ENCODE measurements around the gene CCDC92B. TPM values are rescaled to one million over a fixed set of nuclear protein-coding genes. Genes with fewer than 3 reads are reported as not detected.
"Not testable (repeated sequence)": the region's sequence is repeated elsewhere in the genome, so short reads cannot be mapped to it uniquely, and the experiment has no call there.

The CCDC92B gene
- total RNA-seq (0.32 TPM), polyA plus RNA-seq (0.14 TPM)

- H3K4me3 ChIP-seq (ENCODE audit: low read depth, low read length): peak within 1 kb of the TSS; percentile 13
- WGBS: 2% methylated on average over 66 of the region's 76 CpGs
- no peak within 1 kb of the TSS for H3K27ac ChIP-seq (ENCODE audit: low read depth)
Measured at GRCh38 chr17:2749058-2749783, at the start of gene CCDC92B. Gene CCDC92B, minus strand, starts transcription at chr17:2749652. Its CDS starts 14,507 bp downstream, at chr17:2735145.

GRCh38 chr17:2798678-2799077 is 49.2 kb upstream of the CCDC92B start:
- 33% methylated on average over 11 of the region's 11 CpGs for WGBS

More at GRCh38 chr17:2749058-2749783, at the start of gene CCDC92B:
- no peak for DNase-seq (ENCODE audit: extremely low spot score)
- Histone ChIP-seq H3K4me1 (ENCODE audit: insufficient read depth) (no peaks in the 10 kb centered on the region), H3K36me3 (ENCODE audit: insufficient read depth) (no peaks in the 10 kb centered on the region)

GRCh38 chr17:2798188-2798587 is 48.7 kb upstream of the CCDC92B start:
- WGBS: 80% methylated on average over 11 of the region's 11 CpGs
- DNase-seq (ENCODE audit: extremely low spot score): no peak
- Histone ChIP-seq H3K36me3 (ENCODE audit: insufficient read depth) (no peaks in the 10 kb centered on the region), H3K4me1 (ENCODE audit: insufficient read depth) (no peaks in the 10 kb centered on the region), H3K27ac (ENCODE audit: low read depth) (no peak overlapping the region), H3K4me3 (ENCODE audit: low read depth, low read length) (no peak overlapping the region)

More at GRCh38 chr17:2798678-2799077, 49.2 kb upstream of the CCDC92B start:
- no peak for DNase-seq (ENCODE audit: extremely low spot score)
- Histone ChIP-seq H3K27ac (ENCODE audit: low read depth) (no peak overlapping the region), H3K36me3 (ENCODE audit: insufficient read depth) (no peaks in the 10 kb centered on the region), H3K4me3 (ENCODE audit: low read depth, low read length) (no peak overlapping the region), H3K4me1 (ENCODE audit: insufficient read depth) (no peaks in the 10 kb centered on the region)

- H3K27ac ChIP-seq (ENCODE audit: low read depth): no peak overlapping the region
- no peak overlapping the region for H3K4me3 ChIP-seq (ENCODE audit: low read depth, low read length)
- no peaks in the 10 kb centered on the region for H3K36me3 ChIP-seq (ENCODE audit: insufficient read depth)
- WGBS: 73% methylated on average over 11 of the region's 11 CpGs
- DNase-seq (ENCODE audit: extremely low spot score): no peak
- H3K4me1 ChIP-seq (ENCODE audit: insufficient read depth): no peaks in the 10 kb centered on the region
Measured at GRCh38 chr17:2797637-2798036, 48.2 kb upstream of the CCDC92B start.

- no peak for DNase-seq (ENCODE audit: extremely low spot score)
- Histone ChIP-seq H3K4me1 (ENCODE audit: insufficient read depth) (no peaks in the 10 kb centered on the region), H3K27ac (ENCODE audit: low read depth) (no peak overlapping the region), H3K4me3 (ENCODE audit: low read depth, low read length) (no peak overlapping the region), H3K36me3 (ENCODE audit: insufficient read depth) (no peaks in the 10 kb centered on the region)
- 69% methylated on average over 15 of the region's 15 CpGs for WGBS
Measured at GRCh38 chr17:2797226-2797625, 47.8 kb upstream of the CCDC92B start.

GRCh38 chr17:2796164-2797125 is 47.0 kb upstream of the CCDC92B start, which contains the start of gene RAP1GAP2:
Gene RAP1GAP2, plus strand, starts transcription at chr17:2796438. Its CDS starts 90 bp downstream, at chr17:2796528.
- H3K27ac ChIP-seq (ENCODE audit: low read depth): no peak within 1 kb of the TSS
- no peak within 1 kb of the TSS for H3K4me3 ChIP-seq (ENCODE audit: low read depth, low read length)
- no peaks in the 10 kb centered on the region for H3K36me3 ChIP-seq (ENCODE audit: insufficient read depth)
- 66% methylated on average over 39 of the region's 39 CpGs for WGBS
- no peak for DNase-seq (ENCODE audit: extremely low spot score)
- no peaks in the 10 kb centered on the region for H3K4me1 ChIP-seq (ENCODE audit: insufficient read depth)

- WGBS: 77% methylated on average over 28 of the region's 28 CpGs
- DNase-seq (ENCODE audit: extremely low spot score): no peak
- Histone ChIP-seq H3K36me3 (ENCODE audit: insufficient read depth) (no peaks in the 10 kb centered on the region), H3K27ac (ENCODE audit: low read depth) (no peak overlapping the region), H3K4me3 (ENCODE audit: low read depth, low read length) (no peak overlapping the region), H3K4me1 (ENCODE audit: insufficient read depth) (no peaks in the 10 kb centered on the region)
Measured at GRCh38 chr17:2795441-2796163, 46.1 kb upstream of the CCDC92B start.

GRCh38 chr17:2794111-2794803 is 44.8 kb upstream of the CCDC92B start:
- Histone ChIP-seq H3K27ac (ENCODE audit: low read depth) (no peak overlapping the region), H3K36me3 (ENCODE audit: insufficient read depth) (no peaks in the 10 kb centered on the region), H3K4me1 (ENCODE audit: insufficient read depth) (no peaks in the 10 kb centered on the region), H3K4me3 (ENCODE audit: low read depth, low read length) (no peak overlapping the region)
- DNase-seq (ENCODE audit: extremely low spot score): no peak
- 74% methylated on average over 6 of the region's 6 CpGs for whole genome bisulfite sequencing

GRCh38 chr17:2792366-2793169 is 43.1 kb upstream of the CCDC92B start:
- no peak for DNase-seq (ENCODE audit: extremely low spot score)
- Histone ChIP-seq H3K4me3 (ENCODE audit: low read depth, low read length) (no peak overlapping the region), H3K4me1 (ENCODE audit: insufficient read depth) (no peaks in the 10 kb centered on the region), H3K27ac (ENCODE audit: low read depth) (no peak overlapping the region), H3K36me3 (ENCODE audit: insufficient read depth) (no peaks in the 10 kb centered on the region)
- 55% methylated on average over 24 of the region's 24 CpGs for WGBS

- Histone ChIP-seq H3K4me1 (ENCODE audit: insufficient read depth) (no peaks in the 10 kb centered on the region), H3K27ac (ENCODE audit: low read depth) (no peak overlapping the region), H3K4me3 (ENCODE audit: low read depth, low read length) (no peak overlapping the region), H3K36me3 (ENCODE audit: insufficient read depth) (no peaks in the 10 kb centered on the region)
- WGBS: 68% methylated on average over 3 of the region's 3 CpGs
- no peak for DNase-seq (ENCODE audit: extremely low spot score)
Measured at GRCh38 chr17:2789700-2790099, 40.2 kb upstream of the CCDC92B start.

GRCh38 chr17:2786176-2786881 is 36.9 kb upstream of the CCDC92B start:
- H3K4me3 ChIP-seq (ENCODE audit: low read depth, low read length): no peak overlapping the region
- H3K36me3 ChIP-seq (ENCODE audit: insufficient read depth): no peaks in the 10 kb centered on the region
- no peaks in the 10 kb centered on the region for H3K4me1 ChIP-seq (ENCODE audit: insufficient read depth)
- no peak overlapping the region for H3K27ac ChIP-seq (ENCODE audit: low read depth)
- peak; percentile 39 for DNase-seq (ENCODE audit: extremely low spot score)
- WGBS: 32% methylated on average over 21 of the region's 21 CpGs

- 74% methylated on average over 12 of the region's 12 CpGs for WGBS
- H3K27ac ChIP-seq (ENCODE audit: low read depth): not testable (repeated sequence)
Measured at GRCh38 chr17:2785376-2785775, 35.9 kb upstream of the CCDC92B start.

More at GRCh38 chr17:2785376-2785775, 35.9 kb upstream of the CCDC92B start:
- H3K4me3 ChIP-seq (ENCODE audit: low read depth, low read length); H3K4me1 ChIP-seq (ENCODE audit: insufficient read depth); DNase-seq (ENCODE audit: extremely low spot score); H3K36me3 ChIP-seq (ENCODE audit: insufficient read depth): not testable (repeated sequence)
